Kidney (tissue), 14 donors: ENCODE data around the gene SLC20A1. TPM values are rescaled to one million over a fixed set of nuclear protein-coding genes. Genes with fewer than 3 reads are reported as not detected.

Experiments
- DNase-seq, 5 donors: peaks; one replicate each; pipeline ENCODE4 v3.0.0-alpha.2; 2013 to 2020
- FAIRE-seq: peaks from 2 replicates; lab custom pipeline; 2012; peaks lifted over from hg19 to GRCh38; lab: Jason Lieb, UNC
- H3K27ac ChIP-seq, 2 donors: one replicate each; pipeline ENCODE4 v1.7.0; 2013; ENCODE audit warnings: low read depth in 2 of 2, low read length in 2 of 2, inconsistent platforms in 1 of 2
- H3K27me3 ChIP-seq: one replicate; pipeline ENCODE4 v1.7.1; 2013; ENCODE audit warnings: low read length, inconsistent platforms; ENCODE audit not compliant: control insufficient read depth, insufficient read depth
- H3K36me3 ChIP-seq, 3 donors: one replicate each; pipeline versions ENCODE4 v1.7.0 to v1.7.1; 2013; ENCODE audit warnings: low read length in 3 of 3, control low read depth in 1 of 3, inconsistent platforms in 1 of 3; ENCODE audit not compliant: insufficient read depth in 3 of 3, control insufficient read depth in 2 of 3
- H3K4me1 ChIP-seq, 3 donors: one replicate each; pipeline versions ENCODE4 v1.7.0 to v1.7.1; 2013; ENCODE audit warnings: low read length in 3 of 3, inconsistent platforms in 1 of 3, low read depth in 1 of 3; ENCODE audit not compliant: control insufficient read depth in 2 of 3, insufficient read depth in 2 of 3
- H3K4me3 ChIP-seq, 3 donors: one replicate each; pipeline versions ENCODE4 v1.7.0 to v1.8.1; 2013; ENCODE audit warnings: low read length in 3 of 3, control low read depth in 1 of 3, inconsistent platforms in 1 of 3
- H3K9ac ChIP-seq, 3 donors: one replicate each; pipeline versions ENCODE4 v1.7.0 to v1.7.1; 2013; ENCODE audit warnings: low read length in 3 of 3, control low read depth in 1 of 3, inconsistent platforms in 1 of 3
- H3K9me3 ChIP-seq, 3 donors: one replicate each; pipeline versions ENCODE4 v1.7.0 to v1.7.1; 2013; ENCODE audit warnings: low read length in 3 of 3, control low read depth in 1 of 3, inconsistent platforms in 1 of 3; ENCODE audit not compliant: control insufficient read depth in 2 of 3, insufficient read depth in 1 of 3
- intact Hi-C: fragments of 100-400 bp; cut with DNase I; formaldehyde crosslinking; loops from one replicate; pipeline ENCODE4 v1.11.1; 2022
- polyA plus RNA-seq: library from polyadenylated mRNA; stranded (reverse); fragments of 350-450 nt; fragmentation: Illumina TruSeq; extraction: RNeasy Lipid Tissue Mini Kit (QIAGEN cat#74804); gene quantifications from one replicate; pipeline ENCODE4 v1.2.3, GENCODE V29; 2014; ENCODE audit warnings: low read depth, low replicate concordance; ENCODE audit not compliant: insufficient read depth
- total RNA-seq: library from RNA; stranded (reverse); fragmentation: NEBNext Ultra II Directional; extraction: Animal tissue kit (Norgen Biotek cat#: 25700); gene quantifications from one replicate; pipeline ENCODE4 v1.2.1, GENCODE V29; 2021
- TF ChIP-seq, protein P1 (sequence below): IDR thresholded peaks from 3 replicates; pipeline ENCODE4 v1.5.1; 2012; ENCODE audit warnings: mild to moderate bottlenecking, moderate library complexity, borderline replicate concordance; ENCODE audit not compliant: insufficient read depth; ENCODE audit errors: extremely low read depth
- donor health status: control.
- donor health status: control.
- donor health status: control.
- donor health status: control.
- donor health status: control.
- donor health status: DM: yes; HTN: yes; CAD: no.
- donor health status: Normal renal cell carcinoma (clear cell type).

Gene SLC20A1
- total and polyA plus RNA-seq, 2 donors from 2014 or later: 10.4 to 46.2 TPM

DNA sequence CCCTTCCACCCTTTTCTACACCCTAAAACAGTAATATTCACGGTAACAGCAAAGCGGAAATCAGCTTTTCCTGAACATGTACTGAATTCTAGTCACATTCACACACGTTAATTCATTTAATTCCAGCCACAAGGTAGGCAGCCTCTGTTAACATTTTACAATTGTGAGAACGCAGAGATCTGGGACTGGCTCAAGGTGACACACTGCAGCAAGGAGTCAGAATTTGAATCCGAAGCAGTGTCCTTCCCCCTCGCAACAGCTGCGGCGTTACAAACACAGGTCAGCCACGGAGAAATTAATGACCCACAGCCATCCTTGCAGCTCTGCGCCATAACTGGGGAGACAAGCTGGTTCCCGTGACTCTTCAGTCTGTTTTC, 818 bp upstream of the SLC20A1 start:
- DNase-seq (peak in 2 of 5 donors; percentile 85 to 87), FAIRE-seq (no peak)
- Histone ChIP-seq H3K4me1 (peaks cover 8 to 12% (median 8%) of the 10 kb centered on the region in 3 donors), H3K27me3 (no peaks in the 10 kb centered on the region), H3K9ac (peak overlapping the region; percentile 9 to 65 (median 55)), H3K27ac (peak overlapping the region; percentile 91 to 96), H3K9me3 (no peaks in the 10 kb centered on the region), H3K4me3 (peak overlapping the region; percentile 39 to 85 (median 72)), H3K36me3 (peaks cover 0 to 6% (median 3%) of the 10 kb centered on the region in 3 donors)
- TF ChIP-seq, protein P1, sequence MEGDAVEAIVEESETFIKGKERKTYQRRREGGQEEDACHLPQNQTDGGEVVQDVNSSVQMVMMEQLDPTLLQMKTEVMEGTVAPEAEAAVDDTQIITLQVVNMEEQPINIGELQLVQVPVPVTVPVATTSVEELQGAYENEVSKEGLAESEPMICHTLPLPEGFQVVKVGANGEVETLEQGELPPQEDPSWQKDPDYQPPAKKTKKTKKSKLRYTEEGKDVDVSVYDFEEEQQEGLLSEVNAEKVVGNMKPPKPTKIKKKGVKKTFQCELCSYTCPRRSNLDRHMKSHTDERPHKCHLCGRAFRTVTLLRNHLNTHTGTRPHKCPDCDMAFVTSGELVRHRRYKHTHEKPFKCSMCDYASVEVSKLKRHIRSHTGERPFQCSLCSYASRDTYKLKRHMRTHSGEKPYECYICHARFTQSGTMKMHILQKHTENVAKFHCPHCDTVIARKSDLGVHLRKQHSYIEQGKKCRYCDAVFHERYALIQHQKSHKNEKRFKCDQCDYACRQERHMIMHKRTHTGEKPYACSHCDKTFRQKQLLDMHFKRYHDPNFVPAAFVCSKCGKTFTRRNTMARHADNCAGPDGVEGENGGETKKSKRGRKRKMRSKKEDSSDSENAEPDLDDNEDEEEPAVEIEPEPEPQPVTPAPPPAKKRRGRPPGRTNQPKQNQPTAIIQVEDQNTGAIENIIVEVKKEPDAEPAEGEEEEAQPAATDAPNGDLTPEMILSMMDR: no peak
- intact Hi-C loops: no loop called here

DNA sequence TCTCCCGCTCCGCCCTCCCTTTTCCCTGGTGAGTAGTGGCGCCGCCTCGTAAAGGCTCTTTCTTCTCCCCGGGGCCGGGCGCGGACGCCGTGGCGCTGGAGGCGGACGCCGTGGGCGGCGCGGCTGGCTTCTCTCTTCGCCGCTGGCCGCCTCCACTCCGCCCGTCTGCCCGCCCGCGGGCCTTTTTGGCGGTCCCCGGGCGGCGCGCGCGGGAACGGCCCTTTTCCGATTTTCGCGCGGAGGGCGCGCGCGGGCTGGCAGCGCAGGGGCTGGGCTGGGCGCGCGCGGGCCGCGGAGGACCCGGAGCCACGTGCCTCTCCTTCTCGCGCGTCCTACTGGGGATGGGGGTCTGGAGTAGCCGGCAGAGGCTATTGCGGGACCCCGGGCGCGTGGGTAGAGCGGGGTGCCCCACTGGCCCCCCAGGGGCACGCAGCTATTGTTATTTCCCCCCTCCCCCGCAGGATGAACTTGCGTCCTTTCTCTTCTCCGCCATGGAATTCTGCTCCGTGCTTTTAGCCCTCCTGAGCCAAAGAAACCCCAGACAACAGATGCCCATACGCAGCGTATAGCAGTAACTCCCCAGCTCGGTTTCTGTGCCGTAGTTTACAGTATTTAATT, 472 bp downstream of the SLC20A1 start:
- TF ChIP-seq, protein P1: no peak
- H3K9me3 ChIP-seq: no peaks in the 10 kb centered on the region
- FAIRE-seq (no peak), DNase-seq (peak in 2 of 5 donors; percentile 46 to 76)
- H3K4me1 ChIP-seq: peaks cover 8 to 12% (median 8%) of the 10 kb centered on the region in 3 donors
- H3K4me3 ChIP-seq: peak overlapping the region; percentile 70 to 80 (median 72)
- H3K27ac ChIP-seq: peak overlapping the region; percentile 88 to 96
- H3K36me3 ChIP-seq: peaks cover 0 to 6% (median 3%) of the 10 kb centered on the region in 3 donors
- peak overlapping the region; percentile 55 to 85 (median 61) for H3K9ac ChIP-seq
- H3K27me3 ChIP-seq: no peaks in the 10 kb centered on the region
- intact Hi-C loops: no loop called here

DNA sequence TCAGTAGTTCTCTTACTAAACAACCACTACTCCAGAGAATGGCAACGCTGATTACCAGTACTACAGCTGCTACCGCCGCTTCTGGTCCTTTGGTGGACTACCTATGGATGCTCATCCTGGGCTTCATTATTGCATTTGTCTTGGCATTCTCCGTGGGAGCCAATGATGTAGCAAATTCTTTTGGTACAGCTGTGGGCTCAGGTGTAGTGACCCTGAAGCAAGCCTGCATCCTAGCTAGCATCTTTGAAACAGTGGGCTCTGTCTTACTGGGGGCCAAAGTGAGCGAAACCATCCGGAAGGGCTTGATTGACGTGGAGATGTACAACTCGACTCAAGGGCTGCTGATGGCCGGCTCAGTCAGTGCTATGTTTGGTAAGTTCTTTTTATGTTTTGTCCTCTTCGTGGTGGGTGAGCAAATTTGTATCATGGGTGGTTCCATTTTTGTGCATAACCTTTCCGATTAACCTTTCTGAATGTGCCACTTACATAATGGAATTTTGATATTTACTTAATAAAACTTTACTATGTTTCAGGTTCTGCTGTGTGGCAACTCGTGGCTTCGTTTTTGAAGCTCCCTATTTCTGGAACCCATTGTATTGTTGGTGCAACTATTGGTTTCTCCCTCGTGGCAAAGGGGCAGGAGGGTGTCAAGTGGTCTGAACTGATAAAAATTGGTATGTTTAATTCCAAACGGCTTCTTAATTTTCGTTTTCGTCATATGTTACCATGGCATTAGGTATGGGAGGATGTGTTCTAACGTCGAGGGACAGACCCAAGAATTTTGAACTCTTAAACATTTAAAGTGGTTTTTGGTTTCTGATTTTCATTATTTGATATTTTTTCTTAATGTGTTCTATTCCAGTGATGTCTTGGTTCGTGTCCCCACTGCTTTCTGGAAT, 1.3 kb downstream of the SLC20A1 start:
- TF ChIP-seq, protein P1: no peak
- FAIRE-seq (no peak), DNase-seq (peak in 2 of 5 donors; percentile 49 to 53)
- Histone ChIP-seq H3K9me3 (no peaks in the 10 kb centered on the region), H3K27ac (peak overlapping the region in 1 of 2 donors; percentile 24), H3K36me3 (peaks cover 3 to 6% (median 4%) of the 10 kb centered on the region in 3 donors), H3K27me3 (no peaks in the 10 kb centered on the region), H3K4me1 (peaks cover 8 to 12% (median 10%) of the 10 kb centered on the region in 3 donors), H3K9ac (peak overlapping the region; percentile 54 to 75 (median 61)), H3K4me3 (peak overlapping the region; percentile 70 to 80 (median 72))
- intact Hi-C loops: no loop called here
